Measurements from ENCODE around the gene C17orf67.
A peak's percentile ranks its signal among the peaks of the same experiment; 100 is the strongest.

Gene C17orf67

DNA sequence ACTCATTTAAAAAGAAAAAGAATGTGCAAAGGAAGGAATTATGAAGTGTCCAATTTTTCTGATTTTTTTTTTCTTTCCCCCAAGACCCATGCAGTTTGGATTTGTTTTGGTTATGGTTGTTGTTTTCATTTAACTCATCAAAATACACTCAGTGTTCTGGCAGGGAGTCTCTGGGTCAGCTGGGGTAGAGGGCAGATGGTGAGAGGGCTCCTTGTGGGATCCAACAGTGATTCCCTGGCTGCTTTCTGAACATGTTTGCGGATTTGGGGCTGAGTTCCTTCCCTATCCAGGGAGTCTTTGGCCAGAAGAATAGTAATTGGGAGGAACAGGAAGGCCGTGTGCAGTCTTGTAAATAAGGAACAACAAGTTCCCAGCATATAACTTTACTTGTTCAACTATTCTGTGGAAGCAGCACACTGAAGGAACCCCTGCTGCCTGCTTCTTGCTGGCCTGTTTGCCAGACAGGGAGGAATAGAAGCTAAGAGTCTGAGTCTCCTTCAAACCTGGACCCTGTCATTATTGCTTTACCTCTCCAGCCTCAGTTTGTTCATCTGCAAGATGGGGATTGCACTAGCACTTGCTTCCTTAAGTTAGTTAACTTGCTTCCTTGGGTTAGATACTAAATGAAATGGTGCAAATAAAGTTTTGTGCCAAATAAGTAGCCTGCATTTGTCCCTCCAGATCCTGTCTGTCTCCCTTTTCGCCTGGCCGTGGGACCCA, 32.1 kb downstream of the C17orf67 start:
- Histone ChIP-seq H4K20me1 (ENCODE audit: insufficient read depth, low read length) (no peaks in the 10 kb centered on the region), H3K27me3 (ENCODE audit: insufficient read depth, low read length, poor library complexity) (no peaks in the 10 kb centered on the region), H3K9ac (ENCODE audit: low read depth, low read length) (no peak overlapping the region), H2AFZ (ENCODE audit: low read depth, low read length) (no peak overlapping the region), H3K27ac (ENCODE audit: low read length) (no peak overlapping the region), H3K36me3 (ENCODE audit: insufficient read depth, low read length) (no peaks in the 10 kb centered on the region), H3K79me2 (ENCODE audit: insufficient read depth, low read length) (no peaks in the 10 kb centered on the region), H3K4me3 (ENCODE audit: low read depth in 1 of 2, low read length in 2 of 2) (no peak overlapping the region), H3K4me2 (ENCODE audit: insufficient read depth, low read length) (no peak overlapping the region), H3K9me3 (ENCODE audit: insufficient read depth, low read length, severe bottlenecking) (no peaks in the 10 kb centered on the region), H3K4me1 (ENCODE audit: insufficient read depth, low read length) (peaks cover 7% of the 10 kb centered on the region; the same call in 1 of the 2 replicates)
- no peak for DNase-seq
- ATAC-seq (ENCODE audit: insufficient read depth, low read depth), result no peak
- TF ChIP-seq, protein P1, sequence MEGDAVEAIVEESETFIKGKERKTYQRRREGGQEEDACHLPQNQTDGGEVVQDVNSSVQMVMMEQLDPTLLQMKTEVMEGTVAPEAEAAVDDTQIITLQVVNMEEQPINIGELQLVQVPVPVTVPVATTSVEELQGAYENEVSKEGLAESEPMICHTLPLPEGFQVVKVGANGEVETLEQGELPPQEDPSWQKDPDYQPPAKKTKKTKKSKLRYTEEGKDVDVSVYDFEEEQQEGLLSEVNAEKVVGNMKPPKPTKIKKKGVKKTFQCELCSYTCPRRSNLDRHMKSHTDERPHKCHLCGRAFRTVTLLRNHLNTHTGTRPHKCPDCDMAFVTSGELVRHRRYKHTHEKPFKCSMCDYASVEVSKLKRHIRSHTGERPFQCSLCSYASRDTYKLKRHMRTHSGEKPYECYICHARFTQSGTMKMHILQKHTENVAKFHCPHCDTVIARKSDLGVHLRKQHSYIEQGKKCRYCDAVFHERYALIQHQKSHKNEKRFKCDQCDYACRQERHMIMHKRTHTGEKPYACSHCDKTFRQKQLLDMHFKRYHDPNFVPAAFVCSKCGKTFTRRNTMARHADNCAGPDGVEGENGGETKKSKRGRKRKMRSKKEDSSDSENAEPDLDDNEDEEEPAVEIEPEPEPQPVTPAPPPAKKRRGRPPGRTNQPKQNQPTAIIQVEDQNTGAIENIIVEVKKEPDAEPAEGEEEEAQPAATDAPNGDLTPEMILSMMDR (IDR thresholded peaks at IDR 0.05; ENCODE audit: borderline replicate concordance, extremely low read depth, low read length, poor library complexity, severe bottlenecking), result no peak
- TF ChIP-seq EZH2 (IDR thresholded peaks at IDR 0.05; ENCODE audit: borderline replicate concordance, low read depth, low read length, severe bottlenecking), result no peak

DNA sequence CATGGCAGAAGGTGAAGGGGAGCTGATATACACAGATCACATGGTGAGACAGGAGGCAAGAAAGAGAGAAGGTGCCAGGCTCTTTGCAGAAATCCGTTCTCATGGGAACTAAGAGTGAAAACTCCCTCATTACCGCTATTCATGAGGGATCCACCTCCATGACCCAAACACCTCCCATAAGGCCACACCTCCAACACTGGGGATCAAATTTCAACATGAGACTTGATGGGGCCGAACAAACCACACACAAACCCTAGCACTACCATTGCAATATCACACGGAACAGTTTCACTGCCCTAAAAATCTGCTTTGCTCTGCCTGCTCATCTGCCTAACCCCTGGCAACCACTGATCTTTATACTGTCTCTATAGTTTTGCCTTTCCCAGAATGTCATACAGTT, 34.8 kb downstream of the C17orf67 start:
- Histone ChIP-seq H3K4me3 (ENCODE audit: low read depth in 1 of 2, low read length in 2 of 2) (no peak overlapping the region), H3K9ac (ENCODE audit: low read depth, low read length) (no peak overlapping the region), H4K20me1 (ENCODE audit: insufficient read depth, low read length) (no peaks in the 10 kb centered on the region), H3K9me3 (ENCODE audit: insufficient read depth, low read length, severe bottlenecking) (no peaks in the 10 kb centered on the region), H2AFZ (ENCODE audit: low read depth, low read length) (no peak overlapping the region), H3K79me2 (ENCODE audit: insufficient read depth, low read length) (no peaks in the 10 kb centered on the region), H3K4me2 (ENCODE audit: insufficient read depth, low read length) (no peak overlapping the region), H3K4me1 (ENCODE audit: insufficient read depth, low read length) (peaks cover 7% of the 10 kb centered on the region; the same call in 1 of the 2 replicates), H3K36me3 (ENCODE audit: insufficient read depth, low read length) (no peaks in the 10 kb centered on the region), H3K27ac (ENCODE audit: low read length) (no peak overlapping the region), H3K27me3 (ENCODE audit: insufficient read depth, low read length, poor library complexity) (no peaks in the 10 kb centered on the region)
- ATAC-seq (ENCODE audit: insufficient read depth, low read depth), result peak; percentile 29; the same call in 1 of the 3 replicates
- DNase-seq, result no peak
- no peak for TF ChIP-seq EZH2 (IDR thresholded peaks at IDR 0.05; ENCODE audit: borderline replicate concordance, low read depth, low read length, severe bottlenecking)
- TF ChIP-seq, protein P1 (IDR thresholded peaks at IDR 0.05; ENCODE audit: borderline replicate concordance, extremely low read depth, low read length, poor library complexity, severe bottlenecking), result no peak

GRCh38 chr17:56796536-56796935, 37.2 kb downstream of the C17orf67 start:
- H3K4me1 ChIP-seq (ENCODE audit: insufficient read depth, low read length), result peaks cover 7% of the 10 kb centered on the region; the same call in 1 of the 2 replicates
- no peak overlapping the region for H3K4me2 ChIP-seq (ENCODE audit: insufficient read depth, low read length)
- no peaks in the 10 kb centered on the region for H3K36me3 ChIP-seq (ENCODE audit: insufficient read depth, low read length)
- no peaks in the 10 kb centered on the region for H3K27me3 ChIP-seq (ENCODE audit: insufficient read depth, low read length, poor library complexity)
- H3K9me3 ChIP-seq (ENCODE audit: insufficient read depth, low read length, severe bottlenecking), result no peaks in the 10 kb centered on the region
- no peak for ATAC-seq (ENCODE audit: insufficient read depth, low read depth)
- H3K27ac ChIP-seq (ENCODE audit: low read length), result no peak overlapping the region
- H3K4me3 ChIP-seq (ENCODE audit: low read depth in 1 of 2, low read length in 2 of 2), result no peak overlapping the region
- H3K79me2 ChIP-seq (ENCODE audit: insufficient read depth, low read length), result no peaks in the 10 kb centered on the region
- H2AFZ ChIP-seq (ENCODE audit: low read depth, low read length), result no peak overlapping the region
- DNase-seq, result no peak
- no peak overlapping the region for H3K9ac ChIP-seq (ENCODE audit: low read depth, low read length)
- TF ChIP-seq, protein P1 (IDR thresholded peaks at IDR 0.05; ENCODE audit: borderline replicate concordance, extremely low read depth, low read length, poor library complexity, severe bottlenecking), result no peak
- no peak for TF ChIP-seq EZH2 (IDR thresholded peaks at IDR 0.05; ENCODE audit: borderline replicate concordance, low read depth, low read length, severe bottlenecking)
- H4K20me1 ChIP-seq (ENCODE audit: insufficient read depth, low read length), result no peaks in the 10 kb centered on the region
